Measurements from ENCODE around the gene FCGR1A.
"Not testable (repeated sequence)": the region's sequence is repeated elsewhere in the genome, so short reads cannot be mapped to it uniquely, and the experiment has no call there.

FCGR1A gene

GRCh38 chr1:149782600-149782999 is at the start of gene FCGR1A:
TSS of gene FCGR1A (plus strand) at chr1:149782694. CDS start at chr1:149782744, 50 bp downstream.
- DNase-seq, result not testable (repeated sequence)

DNA sequence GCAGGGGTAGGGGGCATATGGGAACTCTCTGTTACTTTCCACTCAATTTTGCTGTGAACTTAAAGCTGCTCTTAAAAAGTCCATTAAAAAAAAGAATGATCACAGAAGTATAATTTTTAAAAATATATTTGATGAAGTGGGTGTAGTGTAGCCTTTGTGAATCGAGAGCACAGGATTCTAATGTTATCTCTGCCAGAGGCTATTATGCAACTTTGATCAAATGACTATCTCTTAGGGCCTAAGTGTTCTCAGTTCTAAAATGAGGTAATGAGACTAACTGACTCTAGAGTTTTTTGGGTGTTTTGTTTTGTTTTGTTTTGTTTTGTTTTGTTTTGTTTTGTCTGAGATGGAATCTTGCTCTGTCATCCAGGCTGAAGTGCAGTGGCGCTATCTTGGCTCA is 49.7 kb upstream of the FCGR1A start:
- not testable (repeated sequence) for DNase-seq

GRCh38 chr1:149734692-149735091 is 47.8 kb upstream of the FCGR1A start:
- not testable (repeated sequence) for DNase-seq

GRCh38 chr1:149740148-149740581 is 42.3 kb upstream of the FCGR1A start:
- not testable (repeated sequence) for DNase-seq

- not testable (repeated sequence) for DNase-seq
Measured at GRCh38 chr1:149740590-149741230, 41.8 kb upstream of the FCGR1A start.

- DNase-seq, result not testable (repeated sequence)
Measured at GRCh38 chr1:149741914-149742313, 40.6 kb upstream of the FCGR1A start.

DNA sequence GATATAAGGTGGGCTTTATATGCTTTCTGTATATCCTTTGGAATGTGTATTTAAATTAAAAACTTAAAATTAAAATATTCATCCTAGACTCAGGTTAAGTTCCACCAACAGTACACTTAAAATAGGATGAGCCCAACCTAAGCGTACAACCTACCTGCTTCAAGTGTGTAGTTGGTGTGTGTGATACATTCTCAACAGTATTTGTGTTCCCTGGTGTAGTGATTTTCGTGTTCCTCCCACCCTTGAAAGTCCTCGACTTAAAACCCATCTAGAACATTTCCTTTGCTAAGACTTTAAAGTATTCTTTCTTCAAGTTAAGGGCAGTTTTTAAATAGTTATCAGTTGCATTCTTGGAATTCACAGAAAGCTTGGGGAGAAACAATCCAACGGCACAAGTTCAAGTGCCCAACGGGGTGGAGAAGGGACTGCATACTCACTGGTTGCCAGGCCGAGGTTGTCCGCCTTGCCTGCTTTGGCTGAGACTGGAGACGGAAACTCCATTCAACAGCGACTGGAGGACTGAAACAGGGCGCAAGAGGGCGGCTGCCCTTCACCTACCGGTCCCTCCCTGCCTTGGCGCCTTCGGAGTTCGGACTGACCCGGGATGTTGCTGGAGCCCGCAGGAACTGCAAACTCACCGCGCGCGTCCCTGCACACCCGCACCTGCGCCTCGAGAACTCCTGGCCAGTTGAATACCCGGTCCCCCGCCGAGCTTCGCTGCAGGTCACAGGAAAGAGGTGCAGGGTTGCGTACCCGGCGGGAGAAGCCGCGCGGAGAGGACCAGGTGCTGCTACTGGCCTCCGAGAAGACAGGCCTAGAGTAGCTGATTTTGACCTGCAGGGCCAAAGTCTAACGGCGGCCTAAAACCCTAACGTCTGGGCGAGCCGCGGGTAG is 35.8 kb upstream of the FCGR1A start:
- DNase-seq, result not testable (repeated sequence)

DNA sequence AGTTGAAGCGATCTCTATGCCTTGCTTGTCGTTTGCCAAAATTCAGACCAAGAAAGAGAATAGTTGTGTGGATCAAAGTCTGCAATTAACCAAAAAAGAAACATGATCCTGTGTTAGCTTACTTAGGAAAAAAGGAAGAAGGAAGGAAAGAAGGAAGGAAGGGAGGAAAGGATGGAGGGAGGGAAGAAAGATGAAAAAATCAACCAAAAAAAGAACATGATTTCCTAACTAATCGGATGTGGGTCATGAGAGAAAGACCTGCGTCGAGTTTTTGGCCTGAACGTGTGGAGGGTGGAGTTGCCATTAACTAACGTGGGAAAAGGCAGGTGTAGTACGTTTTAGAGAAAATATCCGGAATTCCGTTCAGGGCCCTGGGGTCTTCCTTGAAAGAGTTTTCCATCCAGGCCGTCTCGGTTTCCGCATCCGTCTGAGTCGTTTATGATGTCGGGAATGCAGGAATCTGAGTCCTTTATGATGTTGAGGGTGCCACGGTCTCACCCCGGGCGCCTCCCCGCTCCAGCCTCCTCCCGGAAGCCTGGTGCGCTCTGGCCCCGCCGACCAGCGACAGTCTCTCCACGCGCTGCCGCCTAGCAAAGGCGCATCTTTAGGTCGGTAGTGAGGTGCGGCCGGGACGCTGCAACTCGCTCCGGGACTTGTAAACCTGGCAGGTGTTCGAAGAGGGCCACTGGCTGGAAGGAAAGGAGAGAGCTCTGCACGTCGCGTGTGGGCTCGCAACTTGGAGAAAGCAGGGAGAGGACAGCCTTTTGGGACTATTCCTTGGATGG is 34.9 kb upstream of the FCGR1A start:
- not testable (repeated sequence) for DNase-seq

DNA sequence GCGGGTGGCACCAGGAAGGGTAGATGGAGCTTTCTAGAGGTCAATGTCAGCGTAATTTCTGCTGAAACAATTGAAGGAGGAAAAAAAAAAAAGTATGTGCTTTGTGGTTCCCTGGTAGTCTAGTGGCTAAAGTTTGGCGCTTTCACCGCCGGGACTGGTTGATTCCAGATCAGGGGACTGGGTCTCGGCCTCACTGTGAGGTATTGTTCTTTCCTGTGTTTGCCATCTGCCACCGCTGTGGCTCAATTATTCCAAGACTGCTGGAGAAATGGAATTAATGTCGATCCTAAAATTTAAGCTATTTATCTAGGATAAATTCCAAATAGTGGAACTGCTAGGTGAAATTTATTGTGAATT is 34.4 kb upstream of the FCGR1A start:
- not testable (repeated sequence) for DNase-seq

- DNase-seq, result not testable (repeated sequence)
Measured at GRCh38 chr1:149750562-149750961, 31.9 kb upstream of the FCGR1A start.

- DNase-seq, result peak; percentile 60
Measured at GRCh38 chr1:149752186-149752585, 30.3 kb upstream of the FCGR1A start.

DNA sequence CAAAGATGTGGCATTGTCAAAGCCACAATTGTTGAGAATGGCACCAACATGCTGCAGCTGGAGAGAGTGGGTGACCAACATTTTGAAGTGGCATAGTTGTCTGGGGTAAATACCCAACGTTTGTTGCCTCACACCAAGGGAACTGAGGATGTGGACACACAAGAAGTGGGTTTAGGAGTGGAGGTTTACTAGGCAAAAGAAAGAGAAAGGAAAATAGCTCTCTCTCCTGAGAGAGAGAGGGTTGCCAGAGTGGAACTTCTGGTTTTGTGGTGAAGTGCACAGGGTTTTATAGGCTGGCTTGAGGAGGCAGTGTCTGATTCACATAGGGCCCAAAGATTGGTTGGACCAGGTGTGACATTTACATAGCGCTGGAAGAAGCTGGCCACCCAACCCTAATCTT is 29.0 kb upstream of the FCGR1A start:
- not testable (repeated sequence) for DNase-seq

DNA sequence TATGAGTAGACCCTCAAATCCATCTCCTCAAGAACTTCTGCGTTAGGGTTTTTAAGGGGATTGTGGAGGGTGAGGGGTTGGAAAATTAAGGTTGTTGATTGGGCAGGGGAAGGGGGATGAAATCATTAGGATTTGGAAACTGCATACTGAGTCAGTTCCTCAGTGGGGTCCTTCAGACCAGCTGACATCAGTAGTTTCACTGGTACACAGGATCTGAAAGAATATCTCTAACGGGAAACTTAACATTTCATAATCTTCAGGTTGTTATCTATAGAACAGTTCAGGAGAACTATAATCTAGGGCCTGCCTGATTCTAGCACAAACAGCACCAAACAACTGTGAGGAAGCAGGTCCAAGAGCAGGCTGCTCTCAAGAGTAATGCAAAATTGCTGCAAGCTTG is 27.2 kb upstream of the FCGR1A start:
- DNase-seq, result not testable (repeated sequence)

DNA sequence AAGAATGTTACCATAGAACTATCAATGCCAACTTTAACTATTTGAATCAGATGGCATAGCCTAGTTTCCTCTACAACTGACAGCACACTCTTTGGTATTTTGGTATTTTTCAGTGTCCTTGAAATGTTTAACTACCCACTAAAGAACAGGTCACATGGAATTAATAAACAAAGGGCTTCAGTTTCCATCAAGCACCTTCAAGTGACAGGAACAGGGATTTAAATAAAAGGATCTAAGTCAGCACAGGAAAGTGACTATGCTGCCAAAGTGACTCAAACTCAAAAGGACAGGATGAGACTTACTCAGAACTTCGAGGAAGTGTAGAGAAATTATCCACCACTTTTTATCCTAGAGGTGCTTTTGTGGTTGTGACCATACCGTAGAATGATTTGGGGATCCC is 20.2 kb upstream of the FCGR1A start:
- DNase-seq, result peak; percentile 16

- DNase-seq, result not testable (repeated sequence)
Measured at GRCh38 chr1:149764087-149764800, 18.2 kb upstream of the FCGR1A start.

DNA sequence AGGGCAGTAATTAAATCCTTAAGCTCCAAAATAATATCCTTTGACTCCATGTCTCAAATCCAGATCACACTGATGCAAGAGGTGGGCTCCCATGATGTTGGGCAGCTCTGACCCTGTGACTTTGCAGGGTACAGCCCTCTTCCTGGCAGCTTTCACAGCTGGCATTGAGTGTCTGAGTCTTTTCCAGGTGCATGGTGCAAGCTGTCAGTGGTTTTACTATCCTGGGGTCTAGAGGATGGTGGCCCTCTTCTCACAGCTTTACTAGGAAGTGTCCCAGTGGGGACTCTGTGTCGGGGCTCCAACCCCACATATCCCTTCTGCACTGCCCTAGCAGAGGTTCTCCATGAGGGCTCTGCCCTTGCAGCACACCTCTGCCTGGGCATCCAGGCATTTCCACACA is 16.3 kb upstream of the FCGR1A start:
- not testable (repeated sequence) for DNase-seq

GRCh38 chr1:149769216-149769615 is 13.3 kb upstream of the FCGR1A start:
- DNase-seq, result not testable (repeated sequence)

- peak; percentile 4 for DNase-seq
Measured at GRCh38 chr1:149770661-149771060, 11.8 kb upstream of the FCGR1A start.

DNA sequence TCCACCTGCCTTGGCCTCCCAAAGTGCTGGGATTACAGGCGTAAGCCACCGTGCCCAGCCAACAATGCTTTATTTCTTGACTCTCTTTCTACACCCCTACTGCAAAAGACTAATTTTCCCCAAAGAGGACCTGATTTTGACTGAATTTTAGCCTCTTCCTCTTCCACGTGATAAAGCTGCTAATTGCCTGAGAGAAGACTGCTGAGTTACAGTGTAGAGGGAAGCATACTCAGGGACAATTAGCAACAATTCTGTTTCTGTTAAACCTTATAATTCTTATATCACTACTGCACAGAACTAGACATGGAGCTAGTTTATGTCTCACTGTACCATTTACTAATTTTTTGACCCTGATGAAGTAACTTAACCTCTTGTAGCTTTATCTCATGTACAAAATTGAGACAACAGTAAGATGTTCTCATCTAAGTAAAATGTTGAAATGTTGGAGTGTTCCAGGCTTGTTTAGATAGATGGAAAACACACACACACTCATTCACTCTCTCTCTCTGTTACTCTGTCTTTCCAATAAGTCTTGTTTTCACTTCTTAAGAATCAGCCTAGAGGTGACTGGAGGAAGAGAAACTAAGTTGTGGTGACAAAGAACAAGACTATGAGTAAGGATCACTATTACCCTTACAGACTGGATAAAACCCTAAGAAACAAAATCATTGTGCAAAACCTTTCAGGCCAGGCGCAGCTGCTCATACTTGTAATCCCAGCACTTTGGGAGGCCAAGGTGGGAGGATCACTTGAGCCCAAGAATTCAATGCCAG is 10.7 kb upstream of the FCGR1A start:
- DNase-seq, result not testable (repeated sequence)

DNA sequence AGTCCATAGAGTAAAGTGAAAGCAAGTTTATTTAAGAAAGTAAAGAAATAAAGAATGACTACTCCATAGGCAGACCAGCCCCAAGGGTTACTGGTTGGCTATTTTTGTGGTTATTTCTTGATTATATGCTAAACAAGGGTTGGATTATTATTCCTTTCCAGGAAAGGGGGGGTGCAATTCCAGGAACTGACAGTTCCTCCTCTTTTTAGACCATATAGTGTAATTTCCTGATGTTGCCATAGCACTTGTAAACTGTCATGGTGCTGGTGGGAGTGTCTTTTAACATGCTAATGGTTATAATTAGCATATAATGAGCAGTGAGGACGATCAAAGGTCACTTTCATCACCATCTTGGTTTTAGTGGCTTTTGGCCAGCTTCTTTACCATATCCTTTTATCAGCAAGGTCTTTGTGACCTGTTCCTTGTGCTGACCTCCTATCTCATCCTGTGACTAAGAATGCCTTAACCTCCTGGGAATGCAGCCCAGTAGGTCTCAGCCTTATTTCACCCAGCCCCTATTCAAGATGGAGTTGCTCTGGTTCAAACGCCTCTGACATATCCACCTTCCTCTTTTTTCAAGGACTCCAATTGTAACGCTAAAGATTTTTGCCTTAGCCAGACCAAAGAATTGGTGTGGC is 6.9 kb upstream of the FCGR1A start:
- DNase-seq, result peak; percentile 63

DNA sequence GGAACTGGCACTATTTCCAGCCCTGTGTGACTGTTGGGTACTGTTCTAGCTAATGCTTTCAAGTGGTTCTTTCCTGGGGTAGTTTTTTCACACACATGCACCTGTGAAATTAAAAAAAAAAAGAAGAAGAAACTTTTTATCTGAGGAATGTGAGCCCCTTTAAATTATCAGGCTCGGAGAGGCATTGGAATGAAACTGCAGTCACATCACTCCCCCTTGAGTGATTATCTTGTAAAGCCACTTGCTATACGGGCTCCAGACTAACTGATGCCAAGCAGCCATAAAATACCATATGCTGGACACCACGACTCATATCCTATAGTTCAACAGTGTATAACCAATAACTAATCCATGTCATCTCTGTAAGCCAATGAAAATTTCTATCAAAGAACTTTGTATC is 5.4 kb upstream of the FCGR1A start:
- not testable (repeated sequence) for DNase-seq
